Osteoblast (primary cell): ENCODE data around the gene DDN. TPM values are rescaled to one million over a fixed set of nuclear protein-coding genes. Genes with fewer than 3 reads are reported as not detected.

Experiments
- DNase-seq: peaks from one replicate; pipeline ENCODE4 v3.0.0; 2011; ENCODE audit warnings: low spot score, mixed read lengths; ENCODE audit not compliant: insufficient read length; ENCODE audit errors: missing footprints
- H2AFZ ChIP-seq: 2 replicates; pipeline ENCODE4 v1.6.0; 2011; ENCODE audit warnings: mild to moderate bottlenecking, low read length
- H3K27ac ChIP-seq: 2 replicates; pipeline ENCODE4 v1.5.1; 2011; ENCODE audit warnings: mild to moderate bottlenecking, low read depth, low read length, moderate library complexity
- H3K27me3 ChIP-seq: 2 replicates; pipeline ENCODE4 v1.6.0; 2012; ENCODE audit warnings: mild to moderate bottlenecking, control low read depth, inconsistent platforms, low read length, moderate library complexity; ENCODE audit not compliant: insufficient read depth
- H3K36me3 ChIP-seq: 2 replicates; pipeline ENCODE4 v1.5.1; 2011; ENCODE audit warnings: mild to moderate bottlenecking, low read length, control low read depth, moderate library complexity; ENCODE audit not compliant: insufficient read depth
- H3K4me1 ChIP-seq: 2 replicates; pipeline ENCODE4 v1.5.1; 2011; ENCODE audit warnings: mild to moderate bottlenecking, low read length, control low read depth, moderate library complexity; ENCODE audit not compliant: insufficient read depth
- H3K4me2 ChIP-seq: 2 replicates; pipeline ENCODE4 v1.6.0; 2011; ENCODE audit warnings: mild to moderate bottlenecking, low read length; ENCODE audit not compliant: insufficient read depth
- H3K4me3 ChIP-seq: fragments of 200-600 bp; sonication (generic); 3 replicates; pipeline ENCODE4 v1.5.1; 2012; ENCODE audit warnings: mild to moderate bottlenecking, low read length, inconsistent platforms; ENCODE audit not compliant: insufficient read depth
- H3K79me2 ChIP-seq: 2 replicates; pipeline ENCODE4 v1.6.0; 2012; ENCODE audit warnings: mild to moderate bottlenecking, low read length, control low read depth, inconsistent platforms; ENCODE audit not compliant: insufficient read depth
- H3K9me3 ChIP-seq: 2 replicates; pipeline ENCODE4 v1.5.1; 2011; ENCODE audit warnings: low read depth, low read length, control low read depth
- H4K20me1 ChIP-seq: 2 replicates; pipeline ENCODE4 v1.6.0; 2012; ENCODE audit warnings: mild to moderate bottlenecking, low read length, control low read depth; ENCODE audit not compliant: insufficient read depth
- CTCF ChIP-seq: IDR thresholded peaks from 2 replicates; pipeline ENCODE4 v1.5.1; 2011; ENCODE audit warnings: mild to moderate bottlenecking, low read depth, low read length, moderate library complexity; ENCODE audit errors: extremely low read depth
- total RNA-seq: library from RNA; depleted of rRNA; stranded (reverse); fragments of >200 nt; gene quantifications from 2 replicates; pipeline ENCODE4 v1.2.3, GENCODE V29; 2012

The DDN gene
- total RNA-seq, 1 donor: under 0.01 TPM

GRCh38 chr12:48997719-48998496 is 1.3 kb downstream of the DDN start:
- TF ChIP-seq CTCF: no peak
- no peak overlapping the region for H2AFZ ChIP-seq
- no peaks in the 10 kb centered on the region for H3K79me2 ChIP-seq
- H3K27me3 ChIP-seq: peaks cover 38% of the 10 kb centered on the region
- H3K4me1 ChIP-seq: peaks cover 29% of the 10 kb centered on the region
- H3K4me2 ChIP-seq: peak overlapping the region; percentile 90
- peak; percentile 93 for DNase-seq
- H3K9me3 ChIP-seq: no peaks in the 10 kb centered on the region
- H3K4me3 ChIP-seq: peak overlapping the region; percentile 66
- H3K27ac ChIP-seq: no peak overlapping the region
- H4K20me1 ChIP-seq: peaks cover 5% of the 10 kb centered on the region
- peaks cover 19% of the 10 kb centered on the region for H3K36me3 ChIP-seq

- TF ChIP-seq CTCF: peak; percentile 77
- Histone ChIP-seq H3K27me3 (peaks cover 40% of the 10 kb centered on the region), H3K4me1 (peaks cover 29% of the 10 kb centered on the region), H4K20me1 (peaks cover 5% of the 10 kb centered on the region), H3K79me2 (no peaks in the 10 kb centered on the region), H3K36me3 (peaks cover 11% of the 10 kb centered on the region), H3K4me3 (peak overlapping the region; percentile 65), H3K4me2 (peak overlapping the region; percentile 90), H3K27ac (no peak overlapping the region), H2AFZ (peak overlapping the region; percentile 51), H3K9me3 (no peaks in the 10 kb centered on the region)
- peak; percentile 99 for DNase-seq
These were observed 2.1 kb downstream of the DDN start for GRCh38 chr12:48996794-48997718.

GRCh38 chr12:48995086-48995879 is 3.9 kb downstream of the DDN start:
- Histone ChIP-seq H3K27me3 (peaks cover 40% of the 10 kb centered on the region), H3K4me2 (peak overlapping the region; percentile 74), H3K4me1 (peaks cover 25% of the 10 kb centered on the region), H2AFZ (no peak overlapping the region), H3K27ac (no peak overlapping the region), H3K4me3 (peak overlapping the region; percentile 54), H3K79me2 (no peaks in the 10 kb centered on the region), H3K9me3 (no peaks in the 10 kb centered on the region), H4K20me1 (no peaks in the 10 kb centered on the region), H3K36me3 (no peaks in the 10 kb centered on the region)
- TF ChIP-seq CTCF: peak; percentile 76
- peak; percentile 100 for DNase-seq
